D721Med (cell line): ENCODE results near the gene ARIH2.
"Not testable (repeated sequence)": the region's sequence is repeated elsewhere in the genome, so short reads cannot be mapped to it uniquely, and the experiment has no call there.

Source experiments
- DNase-seq: peaks from one replicate; pipeline ENCODE4 v3.0.0; 2011; ENCODE audit warnings: low spot score; ENCODE audit not compliant: insufficient read length
- FAIRE-seq: peaks from 2 replicates; lab custom pipeline; 2011; peaks lifted over from hg19 to GRCh38; lab: Jason Lieb, UNC
- CTCF ChIP-seq: IDR thresholded peaks from 2 replicates; pipeline ENCODE4 v1.5.1; 2012; ENCODE audit warnings: mild to moderate bottlenecking, control low read depth; ENCODE audit not compliant: insufficient read depth; ENCODE audit errors: missing control alignments

The ARIH2 gene

GRCh38 chr3:48899273-48899672, 19.4 kb upstream of the ARIH2 start:
- FAIRE-seq = no peak
- TF ChIP-seq CTCF = no peak
- DNase-seq = no peak

- FAIRE-seq, DNase-seq: not testable (repeated sequence)
These were observed 11.6 kb upstream of the ARIH2 start for GRCh38 chr3:48907026-48907425.

- no peak for FAIRE-seq
- TF ChIP-seq CTCF = no peak
- DNase-seq = no peak
These were observed 3.3 kb upstream of the ARIH2 start for GRCh38 chr3:48915296-48915695.

GRCh38 chr3:48919215-48920138, 835 bp downstream of the ARIH2 start:
- FAIRE-seq (no peak), DNase-seq (no peak)
- TF ChIP-seq CTCF = no peak

- no peak for TF ChIP-seq CTCF
- FAIRE-seq = no peak
- no peak for DNase-seq
These were observed 8.1 kb downstream of the ARIH2 start for GRCh38 chr3:48926425-48927392.

- TF ChIP-seq CTCF = no peak
- DNase-seq = no peak
- no peak for FAIRE-seq
These were observed 9.3 kb downstream of the ARIH2 start for GRCh38 chr3:48927928-48928327.

- FAIRE-seq (no peak), DNase-seq (no peak)
- no peak for TF ChIP-seq CTCF
These were observed 10.0 kb downstream of the ARIH2 start for GRCh38 chr3:48928679-48929078.
